ENCODE results near the gene TSPAN16. TPM values are rescaled to one million over a fixed set of nuclear protein-coding genes. Genes with fewer than 3 reads are reported as not detected.

TSPAN16 gene
- total RNA-seq, 1 donor from 2014 or later: not detected

DNA sequence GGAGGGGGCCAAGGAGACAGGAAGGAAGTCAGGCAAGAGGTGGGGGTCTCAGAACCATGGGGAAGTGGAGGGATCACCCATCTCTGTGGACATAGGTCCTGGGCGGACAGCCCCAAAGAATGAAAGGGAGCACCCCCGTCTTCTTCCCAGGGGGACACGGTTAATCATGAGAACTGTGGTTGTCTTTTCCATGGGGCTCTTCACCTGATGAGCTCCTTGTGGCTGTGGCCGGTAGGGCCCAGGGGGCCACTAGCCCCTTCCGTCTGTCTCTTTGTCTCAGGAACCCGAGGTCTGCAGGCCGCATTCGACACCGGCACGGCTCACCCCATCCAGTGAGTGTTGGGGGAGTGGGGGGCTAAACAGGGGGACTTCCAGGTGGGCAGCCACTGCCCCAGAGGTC is 67.9 kb downstream of the TSPAN16 start:
- Mint-ChIP-seq H3K27me3 (ENCODE audit: low read depth, unreplicated experiment) (peaks cover 4% of the 10 kb centered on the region), H3K9me3 (ENCODE audit: unreplicated experiment) (no peaks in the 10 kb centered on the region), H3K27ac (ENCODE audit: unreplicated experiment) (no peak overlapping the region), H3K4me3 (ENCODE audit: unreplicated experiment) (no peak overlapping the region), H3K4me1 (ENCODE audit: low read depth, unreplicated experiment) (no peaks in the 10 kb centered on the region), H3K36me3 (ENCODE audit: low read depth, unreplicated experiment) (peaks cover 17% of the 10 kb centered on the region)
- Histone ChIP-seq H3K9ac (ENCODE audit: low read length) (no peak overlapping the region), H3K4me3 (ENCODE audit: insufficient read depth, low read depth, low read length) (no peak overlapping the region), H4K20me1 (ENCODE audit: insufficient read depth, low read length) (peaks cover 18% of the 10 kb centered on the region), H3K27me3 (ENCODE audit: insufficient read depth, low read length) (no peaks in the 10 kb centered on the region), H3K27ac (ENCODE audit: low read depth, low read length) (no peak overlapping the region), H2AFZ (ENCODE audit: low read depth, low read length) (no peak overlapping the region), H3K4me2 (ENCODE audit: low read length) (no peak overlapping the region), H3K79me2 (ENCODE audit: insufficient read depth, low read length) (no peaks in the 10 kb centered on the region), H3K36me3 (ENCODE audit: insufficient read depth, low read length) (no peaks in the 10 kb centered on the region), H3K4me1 (ENCODE audit: insufficient read depth, low read length) (no peaks in the 10 kb centered on the region), H3K9me3 (ENCODE audit: insufficient read depth, low read depth, low read length) (no peaks in the 10 kb centered on the region)
- DNase-seq (ENCODE audit: low read depth): no peak
- TF ChIP-seq, protein P1, sequence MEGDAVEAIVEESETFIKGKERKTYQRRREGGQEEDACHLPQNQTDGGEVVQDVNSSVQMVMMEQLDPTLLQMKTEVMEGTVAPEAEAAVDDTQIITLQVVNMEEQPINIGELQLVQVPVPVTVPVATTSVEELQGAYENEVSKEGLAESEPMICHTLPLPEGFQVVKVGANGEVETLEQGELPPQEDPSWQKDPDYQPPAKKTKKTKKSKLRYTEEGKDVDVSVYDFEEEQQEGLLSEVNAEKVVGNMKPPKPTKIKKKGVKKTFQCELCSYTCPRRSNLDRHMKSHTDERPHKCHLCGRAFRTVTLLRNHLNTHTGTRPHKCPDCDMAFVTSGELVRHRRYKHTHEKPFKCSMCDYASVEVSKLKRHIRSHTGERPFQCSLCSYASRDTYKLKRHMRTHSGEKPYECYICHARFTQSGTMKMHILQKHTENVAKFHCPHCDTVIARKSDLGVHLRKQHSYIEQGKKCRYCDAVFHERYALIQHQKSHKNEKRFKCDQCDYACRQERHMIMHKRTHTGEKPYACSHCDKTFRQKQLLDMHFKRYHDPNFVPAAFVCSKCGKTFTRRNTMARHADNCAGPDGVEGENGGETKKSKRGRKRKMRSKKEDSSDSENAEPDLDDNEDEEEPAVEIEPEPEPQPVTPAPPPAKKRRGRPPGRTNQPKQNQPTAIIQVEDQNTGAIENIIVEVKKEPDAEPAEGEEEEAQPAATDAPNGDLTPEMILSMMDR (IDR thresholded peaks at IDR 0.05; ENCODE audit: insufficient read depth, low read depth, low read length): no peak
- no peak for TF ChIP-seq EZH2 (IDR thresholded peaks at IDR 0.05; ENCODE audit: insufficient read depth, low read length)
- no peak for FAIRE-seq

DNA sequence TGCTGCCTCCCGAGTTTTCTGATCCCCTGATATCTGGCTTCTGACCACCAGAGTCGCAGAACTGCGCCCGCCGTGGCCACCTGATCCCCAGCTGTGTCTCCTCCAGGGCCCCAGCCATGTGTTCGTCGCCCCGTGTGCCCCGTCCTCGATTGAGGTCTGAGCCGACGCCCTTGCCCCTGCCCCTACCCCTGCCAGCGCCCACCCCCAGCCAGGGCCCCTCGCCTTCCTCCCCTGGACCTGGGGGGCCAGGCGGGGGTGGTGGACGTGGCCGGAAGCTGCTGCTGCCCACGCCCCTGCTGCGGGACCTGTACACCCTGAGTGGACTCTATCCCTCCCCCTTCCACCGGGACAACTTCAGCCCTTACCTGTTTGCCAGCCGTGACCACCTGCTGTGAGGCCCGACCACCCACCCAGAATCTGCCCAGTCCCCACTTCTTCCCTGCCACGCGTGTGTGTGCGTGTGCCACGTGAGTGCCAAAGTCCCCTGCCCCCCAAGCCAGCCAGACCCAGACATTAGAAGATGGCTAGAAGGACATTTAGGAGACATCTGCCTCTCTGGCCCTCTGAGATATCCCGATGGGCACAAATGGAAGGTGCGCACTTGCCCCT is 68.4 kb downstream of the TSPAN16 start:
- DNase-seq (ENCODE audit: low read depth) (no peak), FAIRE-seq (no peak)
- Mint-ChIP-seq H3K9me3 (ENCODE audit: unreplicated experiment) (no peaks in the 10 kb centered on the region), H3K27me3 (ENCODE audit: low read depth, unreplicated experiment) (no peaks in the 10 kb centered on the region), H3K27ac (ENCODE audit: unreplicated experiment) (no peak overlapping the region), H3K36me3 (ENCODE audit: low read depth, unreplicated experiment) (peaks cover 15% of the 10 kb centered on the region), H3K4me1 (ENCODE audit: low read depth, unreplicated experiment) (no peaks in the 10 kb centered on the region), H3K4me3 (ENCODE audit: unreplicated experiment) (peak overlapping the region; percentile 66)
- Histone ChIP-seq H2AFZ (ENCODE audit: low read depth, low read length) (no peak overlapping the region), H4K20me1 (ENCODE audit: insufficient read depth, low read length) (peaks cover 12% of the 10 kb centered on the region), H3K79me2 (ENCODE audit: insufficient read depth, low read length) (no peaks in the 10 kb centered on the region), H3K4me2 (ENCODE audit: low read length) (no peak overlapping the region), H3K27me3 (ENCODE audit: insufficient read depth, low read length) (no peaks in the 10 kb centered on the region), H3K4me3 (ENCODE audit: insufficient read depth, low read depth, low read length) (no peak overlapping the region), H3K9me3 (ENCODE audit: insufficient read depth, low read depth, low read length) (no peaks in the 10 kb centered on the region), H3K27ac (ENCODE audit: low read depth, low read length) (no peak overlapping the region), H3K4me1 (ENCODE audit: insufficient read depth, low read length) (no peaks in the 10 kb centered on the region), H3K36me3 (ENCODE audit: insufficient read depth, low read length) (no peaks in the 10 kb centered on the region), H3K9ac (ENCODE audit: low read length) (no peak overlapping the region)
- TF ChIP-seq EZH2 (IDR thresholded peaks at IDR 0.05; ENCODE audit: insufficient read depth, low read length): no peak
- TF ChIP-seq, protein P1 (IDR thresholded peaks at IDR 0.05; ENCODE audit: insufficient read depth, low read depth, low read length): no peak

DNA sequence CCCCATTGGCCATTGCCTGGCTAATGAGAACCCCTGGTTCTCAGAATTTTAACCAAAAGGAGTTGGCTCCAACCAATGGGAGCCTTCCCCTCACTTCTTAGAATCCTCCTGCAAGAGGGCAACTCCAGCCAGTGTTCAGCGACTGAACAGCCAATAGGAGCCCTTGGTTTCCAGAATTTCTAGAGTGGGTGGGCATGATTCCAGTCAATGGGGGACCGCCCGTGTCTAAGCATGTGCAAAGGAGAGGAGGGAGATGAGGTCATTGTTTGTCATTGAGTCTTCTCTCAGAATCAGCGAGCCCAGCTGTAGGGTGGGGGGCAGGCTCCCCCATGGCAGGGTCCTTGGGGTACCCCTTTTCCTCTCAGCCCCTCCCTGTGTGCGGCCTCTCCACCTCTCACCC is 69.0 kb downstream of the TSPAN16 start:
- peaks cover 12% of the 10 kb centered on the region for H4K20me1 ChIP-seq (ENCODE audit: insufficient read depth, low read length)
- H3K27me3 Mint-ChIP-seq (ENCODE audit: low read depth, unreplicated experiment): no peaks in the 10 kb centered on the region
- no peaks in the 10 kb centered on the region for H3K36me3 ChIP-seq (ENCODE audit: insufficient read depth, low read length)
- no peak overlapping the region for H3K4me3 Mint-ChIP-seq (ENCODE audit: unreplicated experiment)
- no peak overlapping the region for H2AFZ ChIP-seq (ENCODE audit: low read depth, low read length)
- H3K79me2 ChIP-seq (ENCODE audit: insufficient read depth, low read length): no peaks in the 10 kb centered on the region
- no peaks in the 10 kb centered on the region for H3K27me3 ChIP-seq (ENCODE audit: insufficient read depth, low read length)
- no peak for FAIRE-seq
- no peaks in the 10 kb centered on the region for H3K4me1 ChIP-seq (ENCODE audit: insufficient read depth, low read length)
- H3K9ac ChIP-seq (ENCODE audit: low read length): no peak overlapping the region
- no peak overlapping the region for H3K27ac ChIP-seq (ENCODE audit: low read depth, low read length)
- H3K4me2 ChIP-seq (ENCODE audit: low read length): no peak overlapping the region
- no peak overlapping the region for H3K27ac Mint-ChIP-seq (ENCODE audit: unreplicated experiment)
- no peaks in the 10 kb centered on the region for H3K4me1 Mint-ChIP-seq (ENCODE audit: low read depth, unreplicated experiment)
- H3K36me3 Mint-ChIP-seq (ENCODE audit: low read depth, unreplicated experiment): peaks cover 18% of the 10 kb centered on the region
- H3K4me3 ChIP-seq (ENCODE audit: insufficient read depth, low read depth, low read length): no peak overlapping the region
- H3K9me3 ChIP-seq (ENCODE audit: insufficient read depth, low read depth, low read length): no peaks in the 10 kb centered on the region
- no peaks in the 10 kb centered on the region for H3K9me3 Mint-ChIP-seq (ENCODE audit: unreplicated experiment)
- no peak for DNase-seq (ENCODE audit: low read depth)
- TF ChIP-seq, protein P1 (IDR thresholded peaks at IDR 0.05; ENCODE audit: insufficient read depth, low read depth, low read length): no peak
- TF ChIP-seq EZH2 (IDR thresholded peaks at IDR 0.05; ENCODE audit: insufficient read depth, low read length): no peak
